GM12878 (cell line): ENCODE results near the gene FHIP1B.

Experiments
- ATF7 ChIP-seq: fragments of 450-650 bp; IDR thresholded peaks from 2 replicates; pipeline ENCODE4 v1.6.1; 2016; ENCODE audit warnings: low read depth, mild to moderate bottlenecking
- CREM ChIP-seq: IDR thresholded peaks from 2 replicates; pipeline ENCODE4 v1.6.1; 2014; ENCODE audit warnings: antibody characterized with exemption, low read depth
- ESRRA ChIP-seq: IDR thresholded peaks from 2 replicates; pipeline ENCODE4 v1.6.1; 2012; ENCODE audit warnings: mild to moderate bottlenecking, low read length, improper control_type of control experiment
- EZH2 ChIP-seq: IDR thresholded peaks from 2 replicates; pipeline ENCODE4 v1.6.1; 2012; ENCODE audit warnings: low read depth, mild to moderate bottlenecking, control low read depth, inconsistent platforms, low read length, borderline replicate concordance; ENCODE audit not compliant: control insufficient read depth
- HDAC6 ChIP-seq: fragments of 200-600 bp; sonication (generic); IDR thresholded peaks from one replicate; pipeline ENCODE4 v1.8.0; 2017; ENCODE audit warnings: antibody characterized with exemption; ENCODE audit not compliant: unreplicated experiment
- NBN ChIP-seq: fragments of 450-650 bp; IDR thresholded peaks from 2 replicates; pipeline ENCODE4 v1.6.1; 2016
- NRF1 ChIP-seq: conservative IDR thresholded peaks from 2 replicates; pipeline ENCODE4 v1.6.1; 2011; ENCODE audit warnings: mild to moderate bottlenecking, low read depth, low read length, improper control_type of control experiment
- RCOR1 ChIP-seq: conservative IDR thresholded peaks from 2 replicates; pipeline ENCODE4 v1.6.1; 2012; ENCODE audit warnings: low read depth, low read length, improper control_type of control experiment
- SUPT20H ChIP-seq: IDR thresholded peaks from 2 replicates; pipeline ENCODE4 v1.6.1; 2011; ENCODE audit warnings: low read depth, mild to moderate bottlenecking, low read length, moderate library complexity, borderline replicate concordance; ENCODE audit not compliant: control insufficient read depth
- TAF1 ChIP-seq: IDR thresholded peaks from 2 replicates; pipeline ENCODE4 v1.6.1; 2011; ENCODE audit warnings: mild to moderate bottlenecking, low read depth, low read length, borderline replicate concordance
- TF ChIP-seq, protein P1 (sequence below), 3 experiments: IDR thresholded peaks in 2 of 3; conservative IDR thresholded peaks in 1 of 3; 2 replicates each; pipeline ENCODE4 v1.5.1; 2011; ENCODE audit warnings: low read depth in 3 of 3, low read length in 3 of 3, mild to moderate bottlenecking in 3 of 3, control low read depth in 2 of 3, moderate library complexity in 2 of 3, inconsistent platforms in 1 of 3, mixed read lengths in 1 of 3; ENCODE audit not compliant: control insufficient read depth in 2 of 3, insufficient read depth in 1 of 3; ENCODE audit errors: extremely low read depth in 1 of 3
- TF ChIP-seq, protein P2 (sequence below): IDR thresholded peaks from 2 replicates; pipeline ENCODE4 v1.6.1; 2011; ENCODE audit warnings: low read depth, low read length, improper control_type of control experiment, borderline replicate concordance

DNA sequence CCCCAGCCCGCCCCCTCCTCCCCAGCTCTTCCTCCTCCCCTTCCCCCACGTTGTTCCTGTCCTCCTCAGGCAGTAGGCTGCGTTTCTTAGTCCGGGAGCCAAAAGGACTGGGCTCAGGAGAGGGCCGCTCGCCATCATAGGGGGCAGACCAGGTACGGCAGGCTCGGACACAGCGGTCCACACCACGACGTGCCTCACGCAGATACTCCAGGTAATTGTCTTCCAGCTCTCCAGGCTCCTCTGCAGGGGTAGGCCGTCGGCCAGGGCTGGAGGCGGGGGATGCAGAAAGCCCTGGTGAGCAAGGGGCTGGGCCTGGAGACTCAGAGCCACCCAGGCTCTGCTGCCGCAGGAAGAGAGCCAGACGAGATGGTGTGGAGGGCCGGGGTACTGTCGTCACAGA, 16.7 kb downstream of the FHIP1B start:
- TF ChIP-seq NBN (no peak), SUPT20H (no peak), TAF1 (no peak), CREM (no peak), HDAC6 (no peak), NRF1 (no peak), ATF7 (no peak), EZH2 (no peak), ESRRA (no peak), RCOR1 (no peak)
- TF ChIP-seq, protein P1, sequence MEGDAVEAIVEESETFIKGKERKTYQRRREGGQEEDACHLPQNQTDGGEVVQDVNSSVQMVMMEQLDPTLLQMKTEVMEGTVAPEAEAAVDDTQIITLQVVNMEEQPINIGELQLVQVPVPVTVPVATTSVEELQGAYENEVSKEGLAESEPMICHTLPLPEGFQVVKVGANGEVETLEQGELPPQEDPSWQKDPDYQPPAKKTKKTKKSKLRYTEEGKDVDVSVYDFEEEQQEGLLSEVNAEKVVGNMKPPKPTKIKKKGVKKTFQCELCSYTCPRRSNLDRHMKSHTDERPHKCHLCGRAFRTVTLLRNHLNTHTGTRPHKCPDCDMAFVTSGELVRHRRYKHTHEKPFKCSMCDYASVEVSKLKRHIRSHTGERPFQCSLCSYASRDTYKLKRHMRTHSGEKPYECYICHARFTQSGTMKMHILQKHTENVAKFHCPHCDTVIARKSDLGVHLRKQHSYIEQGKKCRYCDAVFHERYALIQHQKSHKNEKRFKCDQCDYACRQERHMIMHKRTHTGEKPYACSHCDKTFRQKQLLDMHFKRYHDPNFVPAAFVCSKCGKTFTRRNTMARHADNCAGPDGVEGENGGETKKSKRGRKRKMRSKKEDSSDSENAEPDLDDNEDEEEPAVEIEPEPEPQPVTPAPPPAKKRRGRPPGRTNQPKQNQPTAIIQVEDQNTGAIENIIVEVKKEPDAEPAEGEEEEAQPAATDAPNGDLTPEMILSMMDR (IDR thresholded peaks at IDR 0.05 in 2 of 3, conservative IDR thresholded peaks at IDR 0.05 in 1 of 3; ENCODE audit: control insufficient read depth in 2 of 3, extremely low read depth in 1 of 3, insufficient read depth in 1 of 3, low read depth in 3 of 3, low read length in 3 of 3), result no peak
- TF ChIP-seq, protein P2, sequence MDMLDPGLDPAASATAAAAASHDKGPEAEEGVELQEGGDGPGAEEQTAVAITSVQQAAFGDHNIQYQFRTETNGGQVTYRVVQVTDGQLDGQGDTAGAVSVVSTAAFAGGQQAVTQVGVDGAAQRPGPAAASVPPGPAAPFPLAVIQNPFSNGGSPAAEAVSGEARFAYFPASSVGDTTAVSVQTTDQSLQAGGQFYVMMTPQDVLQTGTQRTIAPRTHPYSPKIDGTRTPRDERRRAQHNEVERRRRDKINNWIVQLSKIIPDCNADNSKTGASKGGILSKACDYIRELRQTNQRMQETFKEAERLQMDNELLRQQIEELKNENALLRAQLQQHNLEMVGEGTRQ, result no peak
